K562 (cell line): ENCODE data around the gene GSTA3. TPM values are rescaled to one million over a fixed set of nuclear protein-coding genes. Genes with fewer than 3 reads are reported as not detected.
A peak's percentile ranks its signal among the peaks of the same experiment; 100 is the strongest.

Experiments used
- ATAC-seq: fragments of 200-7000 bp; cut with Tn5 transposase; 3 replicates; pipeline ENCODE4 v1.9.1; 2020; ENCODE audit warnings: moderate library complexity
- BruUV-seq: library from RNA; stranded (reverse); fragments of 400-500 nt; replicated peaks from 2 replicates; lab custom pipeline; 2021; lab: Mats Ljungman, UMichigan
- CTCF ChIA-PET: fragments of 300-600 bp; formaldehyde crosslinking; extraction: SDS; loops from one replicate; lab custom pipeline; 2021; ENCODE audit warnings: low intra/inter-chr PET ratio; lab: Yijun Ruan, JAX
- POLR2A ChIA-PET: fragments of 300-600, 350-650 bp; sonication (Branson Sonifier 250); formaldehyde crosslinking; extraction: SDS; loops from one replicate; lab custom pipeline; 2021; ENCODE audit warnings: antibody characterized with exemption, inconsistent platforms; lab: Yijun Ruan, JAX
- DNase-seq, 4 experiments: peaks; one replicate each; pipeline versions ENCODE4 v3.0.0 to v3.0.0-alpha.2; 2011 to 2018; ENCODE audit warnings: low spot score in 3 of 4, mixed read lengths in 3 of 4; ENCODE audit errors: extremely low read depth in 1 of 4
- FAIRE-seq: peaks from 2 replicates; lab custom pipeline; 2011; peaks lifted over from hg19 to GRCh38; lab: Jason Lieb, UNC
- H2AFZ ChIP-seq: 2 replicates; pipeline ENCODE4 v1.6.0; 2011; ENCODE audit warnings: low read depth, low read length, control low read depth, inconsistent platforms
- H3K27ac ChIP-seq: fragments of 200-600 bp; 3 replicates; pipeline ENCODE4 v1.8.0; 2011; ENCODE audit warnings: low read depth, mild to moderate bottlenecking, control low read depth, inconsistent platforms, low read length, moderate library complexity, mixed read lengths; ENCODE audit errors: extremely low read depth
- H3K27me3 ChIP-seq, 2 experiments: fragments of 300-600 bp in 1 of 2; 2 replicates in 1 of 2; 3 replicates in 1 of 2; pipeline versions ENCODE4 v1.6.0 to v1.8.0; 2011; ENCODE audit warnings: inconsistent platforms in 2 of 2, low read length in 2 of 2, mild to moderate bottlenecking in 1 of 2, mixed read lengths in 1 of 2, moderate library complexity in 1 of 2; ENCODE audit not compliant: control insufficient read depth in 2 of 2, insufficient read depth in 2 of 2
- H3K36me3 ChIP-seq: fragments of 300-600 bp; 3 replicates; pipeline ENCODE4 v1.8.0; 2011; ENCODE audit warnings: mild to moderate bottlenecking, low read length, inconsistent platforms; ENCODE audit not compliant: control insufficient read depth, insufficient read depth
- H3K4me1 ChIP-seq, 2 experiments: fragments of 200-600 bp in 1 of 2; replicated peaks in 1 of 2; 2 replicates in 1 of 2; 3 replicates in 1 of 2; pipeline versions ENCODE4 v1.5.1 to v1.8.0; 2011; ENCODE audit warnings: inconsistent platforms in 2 of 2, low read length in 2 of 2, mild to moderate bottlenecking in 1 of 2, mixed read lengths in 1 of 2, moderate library complexity in 1 of 2; ENCODE audit not compliant: control insufficient read depth in 2 of 2, insufficient read depth in 2 of 2
- H3K4me2 ChIP-seq: 2 replicates; pipeline ENCODE4 v1.6.1; 2011; ENCODE audit warnings: low read length, control low read depth, inconsistent platforms, mixed read lengths; ENCODE audit not compliant: insufficient read depth
- H3K4me3 ChIP-seq: fragments of 200-600 bp; sonication (generic), shearing (Covaris generic); 2 replicates; pipeline ENCODE4 v1.5.1; 2016; ENCODE audit warnings: control low read depth, inconsistent platforms
- H3K79me2 ChIP-seq: fragments of 200-600 bp; 3 replicates; pipeline ENCODE4 v1.8.0; 2011; ENCODE audit warnings: low read length, inconsistent platforms; ENCODE audit not compliant: control insufficient read depth, insufficient read depth
- H3K9ac ChIP-seq, 2 experiments: 2 replicates each; pipeline versions ENCODE4 v1.6.0 to v1.6.1; 2011; ENCODE audit warnings: low read depth in 2 of 2, low read length in 2 of 2, control low read depth in 1 of 2, inconsistent platforms in 1 of 2, mild to moderate bottlenecking in 1 of 2, mixed read lengths in 1 of 2; ENCODE audit not compliant: insufficient read depth in 1 of 2
- H3K9me1 ChIP-seq: one replicate; pipeline ENCODE4 v1.6.0; 2011; ENCODE audit warnings: inconsistent platforms, mild to moderate bottlenecking, low read length, moderate library complexity; ENCODE audit not compliant: control insufficient read depth, insufficient read depth
- H3K9me3 ChIP-seq: replicated peaks from 2 replicates; pipeline ENCODE4 v1.5.1; 2011; ENCODE audit warnings: low read depth, low read length, inconsistent platforms; ENCODE audit not compliant: control insufficient read depth, insufficient read depth
- H4K20me1 ChIP-seq: replicated peaks from 2 replicates; pipeline ENCODE4 v1.6.1; 2011; ENCODE audit warnings: low read length, inconsistent platforms, mixed read lengths; ENCODE audit not compliant: control insufficient read depth, insufficient read depth
- CBX3 ChIP-seq, 2 experiments: IDR thresholded peaks; 1 replicate in 1 of 2; 2 replicates in 1 of 2; pipeline ENCODE4 v1.6.1; 2012; ENCODE audit warnings: inconsistent platforms in 2 of 2, low read length in 2 of 2, borderline replicate concordance in 1 of 2, control low read depth in 1 of 2
- RAD21 ChIP-seq, 2 experiments: fragments of 250-450 bp in 1 of 2; fragments of 450-650 bp in 1 of 2; sonication (Bioruptor Pico) in 1 of 2; formaldehyde crosslinking in 1 of 2; IDR thresholded peaks in 1 of 2; conservative IDR thresholded peaks in 1 of 2; 2 replicates each; pipeline versions ENCODE4 v1.4.0 to v1.8.0; 2020 to 2022; ENCODE audit warnings: mild to moderate bottlenecking in 2 of 2, moderate library complexity in 1 of 2
- RBM25 ChIP-seq: fragments of 200-400 bp; formaldehyde crosslinking; IDR thresholded peaks from 2 replicates; pipeline ENCODE4 v1.6.1; 2018; ENCODE audit warnings: low read length, low read depth, moderate library complexity; ENCODE audit not compliant: severe bottlenecking
- REST ChIP-seq, 2 experiments: fragments of 450-650 bp; formaldehyde crosslinking in 1 of 2; IDR thresholded peaks; 2 replicates each; pipeline versions ENCODE4 v1.4.0 to v1.6.1; 2014 to 2020; ENCODE audit warnings: mild to moderate bottlenecking in 2 of 2, borderline replicate concordance in 1 of 2, low read depth in 1 of 2
- SMC3 ChIP-seq: conservative IDR thresholded peaks from 2 replicates; pipeline ENCODE4 v1.6.1; 2011; ENCODE audit warnings: low read depth, low read length, improper control_type of control experiment; ENCODE audit not compliant: insufficient read depth
- WGBS: fragments of 100-300 bp; shearing (Covaris generic); methylation state at CpG from one replicate; pipeline ENCODE4 v1.1.6; 2016; ENCODE audit warnings: low coverage, mixed read lengths; ENCODE audit not compliant: insufficient coverage; ENCODE audit errors: missing lambda C conversion rate; 5-methylcytosine and 5-hydroxymethylcytosine counted together
- in situ Hi-C: fragments of 300-500 bp; cut with MboI; formaldehyde crosslinking; loops from 4 replicates; pipeline ENCODE4 v1.15.0; 2018; ENCODE audit warnings: inconsistent platforms, mixed read lengths
- intact Hi-C: fragments of 100-400 bp; cut with micrococcal nuclease; formaldehyde crosslinking; loops from 2 replicates; pipeline ENCODE4 v1.14.2; 2022
- polyA plus RNA-seq, 8 experiments: library from polyadenylated mRNA; depleted of rRNA in 4 of 8; stranded (reverse) in 5 of 8; unstranded in 3 of 8; fragments of >200 nt; fragmentation: Nextera tagmentation in 2 of 8; fragmentation: Illumina TruSeq in 1 of 8; extraction: Ambion mirVana in 2 of 8; extraction: Trizol in 1 of 8; gene quantifications; 2 replicates each; pipeline versions ENCODE4 v1.2.1 to v1.2.3, GENCODE V29; 2011 to 2014; ENCODE audit warnings: inconsistent platforms in 1 of 8, missing spikeins in 1 of 8
- total RNA-seq, 7 experiments: library from RNA; depleted of rRNA in 6 of 7; stranded (reverse); fragments of >200 nt in 6 of 7; fragmentation: Illumina TruSeq in 2 of 7; extraction: Trizol in 2 of 7; gene quantifications; 2 replicates each; pipeline versions ENCODE4 v1.2.1 to v1.2.3, GENCODE V29; 2011 to 2021; ENCODE audit warnings: low replicate concordance in 1 of 7
- TF ChIP-seq, protein P1 (sequence below): sonication (generic); formaldehyde crosslinking; IDR thresholded peaks from 2 replicates; pipeline ENCODE4 v1.8.0; 2022; ENCODE audit warnings: missing genetic modification reagents, mild to moderate bottlenecking, borderline replicate concordance
- TF ChIP-seq, protein P2 (sequence below): fragments of 250-450 bp; sonication (Bioruptor Pico); IDR thresholded peaks from 2 replicates; pipeline ENCODE4 v1.8.0; 2022; ENCODE audit warnings: inconsistent platforms, mild to moderate bottlenecking, moderate library complexity, borderline replicate concordance

GSTA3 gene
- total and polyA plus RNA-seq, 9 of the 15 experiments (the other 6 are each of a cell fraction or from before 2014, with no cell fraction given): not detected

DNA sequence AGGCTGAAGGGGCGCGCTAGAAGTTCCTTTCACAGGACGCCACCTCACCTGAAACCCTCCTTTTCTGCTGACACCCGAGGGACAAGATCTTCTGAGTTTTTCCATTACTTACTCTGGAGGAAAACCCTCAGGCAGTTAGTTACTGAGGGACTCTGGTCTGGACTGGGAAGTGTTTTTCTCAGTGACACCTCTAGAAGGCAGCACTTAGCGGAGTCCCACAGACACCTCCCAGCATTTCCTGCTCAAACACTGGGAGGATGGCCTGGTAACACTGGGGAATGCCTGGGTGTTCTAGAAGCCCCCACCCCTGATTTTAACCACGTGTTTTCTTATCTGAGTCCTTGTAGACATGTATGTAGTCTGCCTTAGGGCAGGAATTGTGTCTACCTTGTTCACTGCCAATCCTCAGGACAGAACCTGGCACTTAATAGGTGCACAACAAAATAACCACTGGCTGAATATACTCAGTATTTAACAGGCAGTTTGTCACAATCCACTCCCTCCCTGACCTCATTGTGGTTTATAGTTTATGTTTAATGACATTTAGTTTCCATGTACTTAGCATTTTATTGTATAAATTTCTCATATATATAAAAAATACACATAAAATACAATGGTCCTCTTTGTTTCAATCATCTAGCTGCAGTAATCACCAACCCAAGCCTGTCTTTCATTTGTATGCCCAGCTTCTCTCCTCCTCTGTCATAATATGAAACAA, 4.8 kb downstream of the GSTA3 start:
- H3K36me3 ChIP-seq: no peaks in the 10 kb centered on the region
- H3K9me3 ChIP-seq: no peaks in the 10 kb centered on the region
- intact Hi-C loops: no loop called here
- H3K27ac ChIP-seq: no peak overlapping the region
- peak overlapping the region; percentile 68 for H2AFZ ChIP-seq
- H3K9ac ChIP-seq: peak overlapping the region in 1 of 2 experiments; percentile 43; a peak in 1 of 4 replicates
- peak overlapping the region; percentile 43; the same call in 1 of the 2 replicates for H3K4me2 ChIP-seq
- FAIRE-seq: peak; percentile 89
- no peaks in the 10 kb centered on the region; a peak in 1 of 5 replicates for H3K4me1 ChIP-seq
- DNase-seq: peak; percentile 11 to 43 (median 22)
- H3K9me1 ChIP-seq: no peaks in the 10 kb centered on the region
- in situ Hi-C loops: no loop called here
- no peak overlapping the region for H3K4me3 ChIP-seq
- H3K27me3 ChIP-seq: peaks cover 7 to 17% of the 10 kb centered on the region in 2 experiments; a peak in 4 of 5 replicates
- H3K79me2 ChIP-seq: no peaks in the 10 kb centered on the region
- ATAC-seq: peak; percentile 99
- CTCF ChIA-PET: no interaction called here
- POLR2A ChIA-PET: no interaction called here
- no peaks in the 10 kb centered on the region for H4K20me1 ChIP-seq
- no TSS peak for BruUV-seq
- WGBS: 2% methylated on average over 6 of the region's 6 CpGs
- TF ChIP-seq, protein P1, sequence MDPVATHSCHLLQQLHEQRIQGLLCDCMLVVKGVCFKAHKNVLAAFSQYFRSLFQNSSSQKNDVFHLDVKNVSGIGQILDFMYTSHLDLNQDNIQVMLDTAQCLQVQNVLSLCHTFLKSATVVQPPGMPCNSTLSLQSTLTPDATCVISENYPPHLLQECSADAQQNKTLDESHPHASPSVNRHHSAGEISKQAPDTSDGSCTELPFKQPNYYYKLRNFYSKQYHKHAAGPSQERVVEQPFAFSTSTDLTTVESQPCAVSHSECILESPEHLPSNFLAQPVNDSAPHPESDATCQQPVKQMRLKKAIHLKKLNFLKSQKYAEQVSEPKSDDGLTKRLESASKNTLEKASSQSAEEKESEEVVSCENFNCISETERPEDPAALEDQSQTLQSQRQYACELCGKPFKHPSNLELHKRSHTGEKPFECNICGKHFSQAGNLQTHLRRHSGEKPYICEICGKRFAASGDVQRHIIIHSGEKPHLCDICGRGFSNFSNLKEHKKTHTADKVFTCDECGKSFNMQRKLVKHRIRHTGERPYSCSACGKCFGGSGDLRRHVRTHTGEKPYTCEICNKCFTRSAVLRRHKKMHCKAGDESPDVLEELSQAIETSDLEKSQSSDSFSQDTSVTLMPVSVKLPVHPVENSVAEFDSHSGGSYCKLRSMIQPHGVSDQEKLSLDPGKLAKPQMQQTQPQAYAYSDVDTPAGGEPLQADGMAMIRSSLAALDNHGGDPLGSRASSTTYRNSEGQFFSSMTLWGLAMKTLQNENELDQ (CRISPR knock-in tag): no peak
- TF ChIP-seq SMC3 (0 out of 2 replicates have a peak, but pooled peaks have one; percentile 16), RBM25 (peak; percentile 18), CBX3 (IDR thresholded peaks at IDR 0.05; ENCODE audit: borderline replicate concordance in 1 of 2, low read length in 2 of 2) (0 out of 3 replicates have a peak, but pooled peaks of 1 of the 2 experiments have one; percentile 19), RAD21 (CRISPR knock-in tag; conservative IDR thresholded peaks at IDR 0.05 in 1 of 2, IDR thresholded peaks at IDR 0.05 in 1 of 2) (peak in 1 of 2 experiments; percentile 54; a peak in 3 of 4 replicates), REST (IDR thresholded peaks at IDR 0.05; ENCODE audit: borderline replicate concordance) (peak; percentile 26; the same call in 1 of the 2 replicates), REST (CRISPR knock-in tag; IDR thresholded peaks at IDR 0.05; ENCODE audit: low read depth) (no peak)
- TF ChIP-seq, protein P2, sequence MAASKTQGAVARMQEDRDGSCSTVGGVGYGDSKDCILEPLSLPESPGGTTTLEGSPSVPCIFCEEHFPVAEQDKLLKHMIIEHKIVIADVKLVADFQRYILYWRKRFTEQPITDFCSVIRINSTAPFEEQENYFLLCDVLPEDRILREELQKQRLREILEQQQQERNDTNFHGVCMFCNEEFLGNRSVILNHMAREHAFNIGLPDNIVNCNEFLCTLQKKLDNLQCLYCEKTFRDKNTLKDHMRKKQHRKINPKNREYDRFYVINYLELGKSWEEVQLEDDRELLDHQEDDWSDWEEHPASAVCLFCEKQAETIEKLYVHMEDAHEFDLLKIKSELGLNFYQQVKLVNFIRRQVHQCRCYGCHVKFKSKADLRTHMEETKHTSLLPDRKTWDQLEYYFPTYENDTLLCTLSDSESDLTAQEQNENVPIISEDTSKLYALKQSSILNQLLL (CRISPR knock-in tag): no peak
